Stimulated activated CD8-positive, alpha-beta memory T cell treated with anti-CD3 and anti-CD28 coated beads, Interleukin-15, amount 100 ng/mL, for 48 hours (primary cell): ENCODE results near the gene ZKSCAN4.
A peak's percentile ranks its signal among the peaks of the same experiment; 100 is the strongest.

Experiments used
- DNase-seq, 2 donors: peaks; one replicate each; pipeline ENCODE4 v3.0.0-alpha.2; 2020; ENCODE audit warnings: low read depth in 2 of 2

ZKSCAN4 gene

GRCh38 chr6:28209753-28210535, 42.1 kb downstream of the ZKSCAN4 start:
- no peak for DNase-seq

GRCh38 chr6:28208111-28208659, 43.9 kb downstream of the ZKSCAN4 start:
- DNase-seq = no peak

GRCh38 chr6:28207510-28208110, 44.5 kb downstream of the ZKSCAN4 start:
- DNase-seq = peak in 1 of 2 donors; percentile 12

- no peak for DNase-seq
Measured at GRCh38 chr6:28206928-28207509, 45.0 kb downstream of the ZKSCAN4 start.

- DNase-seq = no peak
Measured at GRCh38 chr6:28206527-28206926, 45.5 kb downstream of the ZKSCAN4 start.

GRCh38 chr6:28205879-28206278, 46.2 kb downstream of the ZKSCAN4 start:
- DNase-seq = no peak

GRCh38 chr6:28203201-28203600, 48.9 kb downstream of the ZKSCAN4 start:
- no peak for DNase-seq

- no peak for DNase-seq
Measured at GRCh38 chr6:28200020-28200419, 52.0 kb downstream of the ZKSCAN4 start.
